Measurements from ENCODE around the gene IL6. TPM values are rescaled to one million over a fixed set of nuclear protein-coding genes. Genes with fewer than 3 reads are reported as not detected.

IL6 gene
- total and polyA plus RNA-seq, 2 of the 13 experiments (the other 11 are each of a cell fraction or from before 2014, with no cell fraction given), result not detected

DNA sequence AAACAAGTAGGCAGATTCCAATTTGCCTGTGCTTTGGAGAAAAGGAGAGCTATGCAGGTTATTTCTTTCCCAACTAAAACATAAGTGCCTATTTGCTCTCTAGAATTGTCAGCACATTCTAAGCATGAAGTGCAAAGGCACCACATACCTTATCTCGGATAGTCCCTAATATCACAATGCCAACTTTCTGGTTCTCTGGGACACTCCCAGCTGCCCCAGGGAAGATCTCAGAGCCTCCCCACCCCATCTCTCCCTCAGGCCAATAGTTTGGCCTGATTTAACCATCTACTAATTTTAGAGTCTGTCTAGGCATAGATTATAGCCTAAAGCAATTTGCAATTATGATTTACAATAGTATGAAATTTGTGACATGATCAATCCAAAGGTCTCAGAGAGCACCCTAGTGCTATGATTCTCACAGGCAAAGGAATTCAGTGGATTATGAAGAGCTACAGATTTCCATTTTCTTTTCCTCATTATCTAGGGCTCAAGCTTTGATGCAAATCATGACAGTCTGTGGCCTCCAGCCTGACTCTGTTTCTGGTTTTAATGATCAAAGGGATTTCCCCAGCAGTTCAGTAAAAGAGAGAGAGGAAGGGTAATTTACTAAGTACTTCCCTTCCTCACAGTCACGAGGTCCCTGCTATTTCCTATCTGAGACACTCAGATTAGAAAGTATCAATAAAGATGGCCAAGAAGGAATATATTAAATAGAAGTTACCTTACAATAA, 29.0 kb upstream of the IL6 start:
- TF ChIP-seq KAT8 (CRISPR knock-in tag; IDR thresholded peaks at IDR 0.05) (no peak), ZNF839 (CRISPR knock-in tag; IDR thresholded peaks at IDR 0.05; ENCODE audit: borderline replicate concordance) (no peak)
- ATAC-seq (no peak), FAIRE-seq (no peak), DNase-seq (ENCODE audit: low spot score) (no peak)
- in situ Hi-C loops (cut with HindIII; ENCODE audit: extremely low pct_ligation_motif_present, low pct_unique_long_range_greater_than_20kb) (no loop called here), intact Hi-C loops (cut with micrococcal nuclease; ENCODE audit: unreplicated experiment) (no loop called here)
- no peaks in the 10 kb centered on the region for H3K36me3 ChIP-seq (replicated peaks in 1 of 2; ENCODE audit: control insufficient read depth in 1 of 2, insufficient read depth in 2 of 2, low read length in 2 of 2)
- H3K9ac ChIP-seq (ENCODE audit: insufficient read depth, low read depth, low read length), result no peak overlapping the region
- H3K9me3 ChIP-seq (ENCODE audit: low read length), result no peaks in the 10 kb centered on the region
- H4K20me1 ChIP-seq (ENCODE audit: insufficient read depth, low read length), result no peaks in the 10 kb centered on the region
- H2AFZ ChIP-seq (ENCODE audit: low read length), result no peak overlapping the region
- no peaks in the 10 kb centered on the region for H3K79me2 ChIP-seq (ENCODE audit: insufficient read depth, low read length)
- no peak overlapping the region for H3K27ac ChIP-seq (ENCODE audit: extremely low read length, insufficient read depth, low read length)
- no TSS peak for BruUV-seq (replicated peaks)
- H3K4me1 ChIP-seq (ENCODE audit: insufficient read depth, low read length), result no peaks in the 10 kb centered on the region
- CTCF ChIA-PET (ENCODE audit: low intra/inter-chr PET ratio, low total read pairs), result no interaction called here
- whole genome bisulfite sequencing (ENCODE audit: low lambda C conversion rate), result 0% methylated on average over 2 of the region's 2 CpGs
- no peak overlapping the region for H3K4me2 ChIP-seq (ENCODE audit: low read depth, low read length)
- H3K27me3 ChIP-seq (ENCODE audit: control insufficient read depth in 1 of 2, insufficient read depth in 2 of 2, low read length in 2 of 2), result peaks cover 0 to 6% of the 10 kb centered on the region in 2 experiments; a peak in 1 of 5 replicates
- POLR2A ChIA-PET, result no interaction called here
- no peak overlapping the region for H3K4me3 ChIP-seq (replicated peaks in 1 of 3; ENCODE audit: insufficient read depth in 1 of 3, low read depth in 2 of 3, low read length in 3 of 3)

DNA sequence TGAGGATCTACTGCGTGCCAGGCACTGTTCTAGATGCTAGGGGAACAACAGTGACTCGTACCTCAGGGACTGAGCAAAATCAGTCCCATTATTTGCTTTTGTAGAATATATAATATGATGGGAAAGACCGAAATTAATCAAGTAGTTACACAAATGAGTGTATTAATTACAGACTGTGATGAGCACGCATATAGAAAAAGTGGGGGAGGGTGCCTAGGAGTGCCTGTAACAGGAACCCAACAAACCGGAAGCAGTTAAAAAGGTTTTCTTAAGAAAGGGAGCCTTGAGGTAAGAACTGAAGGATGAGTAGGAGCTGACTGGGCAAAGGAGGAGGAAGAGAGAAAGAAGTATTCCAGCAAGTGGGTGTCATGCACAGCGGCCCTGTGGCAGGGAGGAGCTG, 28.2 kb upstream of the IL6 start:
- DNase-seq (ENCODE audit: low spot score), result no peak
- ATAC-seq, result no peak
- Histone ChIP-seq H3K9me3 (ENCODE audit: low read length) (no peaks in the 10 kb centered on the region), H3K4me2 (ENCODE audit: low read depth, low read length) (no peak overlapping the region), H3K9ac (ENCODE audit: insufficient read depth, low read depth, low read length) (no peak overlapping the region), H3K4me3 (replicated peaks in 1 of 3; ENCODE audit: insufficient read depth in 1 of 3, low read depth in 2 of 3, low read length in 3 of 3) (no peak overlapping the region), H3K79me2 (ENCODE audit: insufficient read depth, low read length) (no peaks in the 10 kb centered on the region), H3K27ac (ENCODE audit: extremely low read length, insufficient read depth, low read length) (no peak overlapping the region), H3K4me1 (ENCODE audit: insufficient read depth, low read length) (no peaks in the 10 kb centered on the region), H4K20me1 (ENCODE audit: insufficient read depth, low read length) (no peaks in the 10 kb centered on the region), H2AFZ (ENCODE audit: low read length) (no peak overlapping the region), H3K36me3 (replicated peaks in 1 of 2; ENCODE audit: control insufficient read depth in 1 of 2, insufficient read depth in 2 of 2, low read length in 2 of 2) (no peaks in the 10 kb centered on the region), H3K27me3 (ENCODE audit: control insufficient read depth in 1 of 2, insufficient read depth in 2 of 2, low read length in 2 of 2) (peaks cover 0 to 6% of the 10 kb centered on the region in 2 experiments; a peak in 1 of 5 replicates)
- FAIRE-seq, result no peak
- ChIA-PET POLR2A (no interaction called here), CTCF (ENCODE audit: low intra/inter-chr PET ratio, low total read pairs) (no interaction called here)
- 49% methylated on average over 5 of the region's 6 CpGs for WGBS (ENCODE audit: low lambda C conversion rate)
- intact Hi-C loops (cut with micrococcal nuclease; ENCODE audit: unreplicated experiment) (no loop called here), in situ Hi-C loops (cut with HindIII; ENCODE audit: extremely low pct_ligation_motif_present, low pct_unique_long_range_greater_than_20kb) (no loop called here)
- BruUV-seq (replicated peaks), result no TSS peak
- TF ChIP-seq ZNF549 (CRISPR knock-in tag; IDR thresholded peaks at IDR 0.05) (no peak), ZSCAN20 (CRISPR knock-in tag; IDR thresholded peaks at IDR 0.05; ENCODE audit: borderline replicate concordance) (no peak), NCOA1 (CRISPR knock-in tag; IDR thresholded peaks at IDR 0.05) (no peak), ATM (IDR thresholded peaks at IDR 0.05; ENCODE audit: borderline replicate concordance) (no peak), ARNT (IDR thresholded peaks at IDR 0.05) (no peak), KMT2B (CRISPR knock-in tag; IDR thresholded peaks at IDR 0.05) (no peak), ZNF879 (CRISPR knock-in tag; IDR thresholded peaks at IDR 0.05) (no peak)
- TF ChIP-seq, protein P1, sequence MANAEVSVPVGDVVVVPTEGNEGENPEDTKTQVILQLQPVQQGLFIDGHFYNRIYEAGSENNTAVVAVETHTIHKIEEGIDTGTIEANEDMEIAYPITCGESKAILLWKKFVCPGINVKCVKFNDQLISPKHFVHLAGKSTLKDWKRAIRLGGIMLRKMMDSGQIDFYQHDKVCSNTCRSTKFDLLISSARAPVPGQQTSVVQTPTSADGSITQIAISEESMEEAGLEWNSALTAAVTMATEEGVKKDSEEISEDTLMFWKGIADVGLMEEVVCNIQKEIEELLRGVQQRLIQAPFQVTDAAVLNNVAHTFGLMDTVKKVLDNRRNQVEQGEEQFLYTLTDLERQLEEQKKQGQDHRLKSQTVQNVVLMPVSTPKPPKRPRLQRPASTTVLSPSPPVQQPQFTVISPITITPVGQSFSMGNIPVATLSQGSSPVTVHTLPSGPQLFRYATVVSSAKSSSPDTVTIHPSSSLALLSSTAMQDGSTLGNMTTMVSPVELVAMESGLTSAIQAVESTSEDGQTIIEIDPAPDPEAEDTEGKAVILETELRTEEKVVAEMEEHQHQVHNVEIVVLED (CRISPR knock-in tag; IDR thresholded peaks at IDR 0.05; ENCODE audit: borderline replicate concordance), result no peak
- TF ChIP-seq, protein P2, sequence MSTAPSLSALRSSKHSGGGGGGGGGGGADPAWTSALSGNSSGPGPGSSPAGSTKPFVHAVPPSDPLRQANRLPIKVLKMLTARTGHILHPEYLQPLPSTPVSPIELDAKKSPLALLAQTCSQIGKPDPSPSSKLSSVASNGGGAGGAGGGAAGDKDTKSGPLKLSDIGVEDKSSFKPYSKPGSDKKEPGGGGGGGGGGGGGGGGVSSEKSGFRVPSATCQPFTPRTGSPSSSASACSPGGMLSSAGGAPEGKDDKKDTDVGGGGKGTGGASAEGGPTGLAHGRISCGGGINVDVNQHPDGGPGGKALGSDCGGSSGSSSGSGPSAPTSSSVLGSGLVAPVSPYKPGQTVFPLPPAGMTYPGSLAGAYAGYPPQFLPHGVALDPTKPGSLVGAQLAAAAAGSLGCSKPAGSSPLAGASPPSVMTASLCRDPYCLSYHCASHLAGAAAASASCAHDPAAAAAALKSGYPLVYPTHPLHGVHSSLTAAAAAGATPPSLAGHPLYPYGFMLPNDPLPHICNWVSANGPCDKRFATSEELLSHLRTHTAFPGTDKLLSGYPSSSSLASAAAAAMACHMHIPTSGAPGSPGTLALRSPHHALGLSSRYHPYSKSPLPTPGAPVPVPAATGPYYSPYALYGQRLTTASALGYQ (CRISPR knock-in tag; IDR thresholded peaks at IDR 0.05), result no peak
- TF ChIP-seq, protein P3, sequence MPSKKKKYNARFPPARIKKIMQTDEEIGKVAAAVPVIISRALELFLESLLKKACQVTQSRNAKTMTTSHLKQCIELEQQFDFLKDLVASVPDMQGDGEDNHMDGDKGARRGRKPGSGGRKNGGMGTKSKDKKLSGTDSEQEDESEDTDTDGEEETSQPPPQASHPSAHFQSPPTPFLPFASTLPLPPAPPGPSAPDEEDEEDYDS (CRISPR knock-in tag; IDR thresholded peaks at IDR 0.05), result no peak
- TF ChIP-seq, protein P4, sequence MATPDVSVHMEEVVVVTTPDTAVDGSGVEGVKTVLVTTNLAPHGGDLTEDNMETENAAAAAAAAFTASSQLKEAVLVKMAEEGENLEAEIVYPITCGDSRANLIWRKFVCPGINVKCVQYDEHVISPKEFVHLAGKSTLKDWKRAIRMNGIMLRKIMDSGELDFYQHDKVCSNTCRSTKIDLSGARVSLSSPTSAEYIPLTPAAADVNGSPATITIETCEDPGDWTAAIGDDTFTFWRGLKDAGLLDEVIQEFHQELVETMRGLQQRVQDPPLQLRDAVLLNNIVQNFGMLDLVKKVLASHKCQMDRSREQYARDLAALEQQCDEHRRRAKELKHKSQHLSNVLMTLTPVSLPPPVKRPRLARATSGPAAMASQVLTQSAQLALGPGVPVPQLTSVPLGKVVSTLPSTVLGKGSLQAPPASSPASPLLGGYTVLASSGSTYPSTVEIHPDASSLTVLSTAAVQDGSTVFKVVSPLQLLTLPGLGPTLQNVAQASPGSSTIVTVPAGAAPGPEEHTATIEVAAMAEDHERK (CRISPR knock-in tag; IDR thresholded peaks at IDR 0.05; ENCODE audit: low read depth), result no peak

All from HepG2 (cell line).